HCT116 (cell line): ENCODE measurements around the gene ZDHHC14. TPM values are rescaled to one million over a fixed set of nuclear protein-coding genes. Genes with fewer than 3 reads are reported as not detected.

Experiments used
- ATF3 ChIP-seq: IDR thresholded peaks from 2 replicates; pipeline ENCODE4 v1.6.1; 2012
- EGR1 ChIP-seq: IDR thresholded peaks from 2 replicates; pipeline ENCODE4 v1.6.1; 2012; ENCODE audit warnings: low read depth
- EZH2 ChIP-seq: fragments of 200-600 bp; sonication (generic); IDR thresholded peaks from 2 replicates; pipeline ENCODE4 v1.6.1; 2017; ENCODE audit warnings: antibody characterized with exemption, mixed run types
- EZH2phosphoT487 ChIP-seq: fragments of 200-600 bp; IDR thresholded peaks from 2 replicates; pipeline ENCODE4 v1.6.1; 2018; ENCODE audit warnings: antibody characterized with exemption, borderline replicate concordance
- FOSL1 ChIP-seq: IDR thresholded peaks from 2 replicates; pipeline ENCODE4 v1.6.1; 2012; ENCODE audit warnings: low read depth
- POLR2A ChIP-seq: IDR thresholded peaks from 2 replicates; pipeline ENCODE4 v1.7.0; 2011; ENCODE audit warnings: borderline replicate concordance; ENCODE audit not compliant: insufficient read depth, insufficient read length; ENCODE audit errors: extremely low read depth
- REST ChIP-seq: IDR thresholded peaks from 2 replicates; pipeline ENCODE4 v1.6.1; 2012; ENCODE audit warnings: low read depth
- SRF ChIP-seq: IDR thresholded peaks from 2 replicates; pipeline ENCODE4 v1.6.1; 2012; ENCODE audit warnings: low read depth
- TCF7L2 ChIP-seq: IDR thresholded peaks from 2 replicates; pipeline ENCODE4 v1.7.0; 2011; ENCODE audit warnings: borderline replicate concordance, inconsistent platforms; ENCODE audit not compliant: insufficient read depth, insufficient read length; ENCODE audit errors: extremely low read depth
- YY1 ChIP-seq: IDR thresholded peaks from 2 replicates; pipeline ENCODE4 v1.6.1; 2011; ENCODE audit warnings: low read length, low read depth, moderate library complexity, mild to moderate bottlenecking; ENCODE audit not compliant: insufficient replicate concordance; ENCODE audit errors: extremely low read depth
- ZFX ChIP-seq: fragments of 450-650 bp; IDR thresholded peaks from 2 replicates; pipeline ENCODE4 v1.6.1; 2017
- total RNA-seq: library from RNA; stranded (reverse); gene quantifications from one replicate; pipeline ENCODE4 v1.2.1, GENCODE V29; 2021; ENCODE audit not compliant: unreplicated experiment

The ZDHHC14 gene
- total RNA-seq, 1 experiment from 2014 or later: 5.3 TPM

GRCh38 chr6:157428427-157429202 lies 47.6 kb downstream of the ZDHHC14 start (continued):
- TF ChIP-seq REST (no peak), EGR1 (peak; percentile 80), SRF (peak; percentile 95), POLR2A (no peak), ATF3 (peak; percentile 70; the same call in 1 of the 2 replicates), TCF7L2 (peak; percentile 96), ZFX (no peak), EZH2 (no peak), EZH2phosphoT487 (no peak), FOSL1 (peak; percentile 100), YY1 (peak; percentile 67)
- TF ChIP-seq, all 23 proteins: peak for 15
